ENCODE measurements around the gene FNDC7.
A peak's percentile ranks its signal among the peaks of the same experiment; 100 is the strongest.
"Not testable (repeated sequence)": the region's sequence is repeated elsewhere in the genome, so short reads cannot be mapped to it uniquely, and the experiment has no call there.

The FNDC7 gene, protein sequence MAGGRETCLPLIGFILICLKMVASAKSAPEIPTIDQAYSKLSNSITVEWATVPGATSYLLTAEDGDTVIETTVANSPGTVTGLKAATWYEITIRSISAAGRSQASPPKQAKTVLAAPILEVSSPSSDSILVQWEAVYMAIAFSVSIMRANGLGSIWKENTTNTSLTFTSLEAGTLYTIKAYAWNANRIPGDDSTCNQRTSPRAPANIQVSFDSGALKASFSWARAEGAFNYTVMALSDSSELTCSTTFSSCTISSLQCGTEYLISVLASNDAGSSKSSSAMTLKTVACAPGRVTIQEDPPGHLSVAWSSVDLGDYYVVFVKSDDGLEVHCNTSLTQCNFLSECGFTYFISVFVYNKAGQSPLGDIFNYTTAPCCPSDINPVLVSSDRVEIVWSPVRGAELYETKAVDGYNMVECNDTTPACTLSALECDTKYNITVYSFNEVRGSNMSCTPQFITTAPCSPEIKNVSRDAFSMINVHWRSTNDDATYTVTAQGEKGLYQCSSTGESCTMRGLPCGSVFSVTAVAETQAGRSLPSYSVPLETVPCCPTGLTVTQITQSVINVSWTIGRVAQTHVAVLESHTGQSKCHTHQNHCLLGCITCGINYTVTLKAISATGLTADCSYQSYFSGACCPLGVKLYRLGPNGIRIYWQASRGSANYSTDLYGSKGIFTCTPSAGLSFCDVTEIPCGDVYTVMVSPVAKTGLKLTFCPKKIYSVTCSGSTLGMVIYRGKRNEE

DNA sequence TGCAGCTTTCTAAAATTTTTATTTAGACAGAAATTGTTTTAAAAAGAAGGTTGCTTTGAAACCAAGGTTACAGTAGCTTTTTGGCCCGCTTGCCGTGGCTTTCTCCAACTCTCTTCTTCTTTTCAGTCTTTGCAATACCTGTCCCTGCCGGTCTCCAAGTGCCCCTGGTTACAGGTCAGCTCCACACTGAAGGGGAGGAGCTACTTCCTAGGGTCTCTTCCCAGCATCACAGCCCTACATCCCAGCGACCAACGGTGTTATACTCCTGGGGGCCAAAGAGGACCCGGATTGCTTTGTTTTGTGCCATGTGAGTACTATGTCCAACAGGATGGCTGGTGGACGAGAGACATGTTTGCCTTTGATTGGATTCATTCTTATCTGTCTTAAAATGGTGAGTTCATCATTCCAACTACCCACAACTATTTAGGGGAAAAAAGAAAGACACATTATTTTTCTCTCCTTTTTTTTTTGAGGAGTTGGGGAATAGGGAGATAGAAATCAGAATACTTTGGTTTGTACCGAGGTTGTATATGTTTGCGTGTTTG is at the start of gene FNDC7:
TSS of gene FNDC7 (plus strand) at position 303 of the 545 bp plus-strand sequence. CDS start at position 329, 26 bp downstream.
- no peak for DNase-seq

DNA sequence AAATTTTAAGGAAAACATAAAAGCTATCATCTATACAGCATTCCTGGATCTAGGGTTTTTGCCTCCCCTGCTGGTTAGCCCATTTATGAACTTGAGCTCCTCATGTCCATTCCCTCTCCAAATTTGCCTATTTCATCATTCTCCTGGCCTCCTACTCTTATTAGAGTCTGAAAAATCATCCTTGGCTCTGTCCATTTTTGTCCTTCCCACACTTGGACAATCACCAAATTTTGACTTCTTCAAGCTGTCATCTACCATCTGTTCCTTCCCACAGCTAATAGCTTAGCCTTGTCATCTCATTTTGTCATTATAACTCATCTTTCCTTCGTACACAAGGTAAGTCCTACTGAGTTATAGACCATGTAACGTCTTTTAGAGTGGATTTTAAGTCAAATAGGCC is 49.6 kb upstream of the FNDC7 start:
- DNase-seq: no peak

DNA sequence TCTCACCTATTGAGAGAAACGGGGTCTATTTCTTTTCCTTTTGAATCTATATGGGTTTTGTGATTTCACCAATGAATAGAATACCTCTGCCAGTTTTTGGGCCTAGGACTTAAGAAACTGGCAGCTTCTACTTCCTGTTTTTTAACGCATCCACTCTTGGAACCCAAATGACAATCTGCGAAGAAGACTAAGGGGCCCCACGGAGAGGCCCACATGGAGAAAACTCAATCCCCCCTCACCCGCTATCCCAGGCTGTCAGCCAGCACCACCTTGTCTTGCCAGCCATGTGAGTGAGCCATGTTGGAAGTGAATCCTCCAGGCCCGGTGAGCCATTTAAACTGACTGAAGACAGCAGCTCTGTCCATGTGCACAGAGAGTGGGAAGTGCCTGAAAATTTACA is 48.2 kb upstream of the FNDC7 start:
- no peak for DNase-seq

DNA sequence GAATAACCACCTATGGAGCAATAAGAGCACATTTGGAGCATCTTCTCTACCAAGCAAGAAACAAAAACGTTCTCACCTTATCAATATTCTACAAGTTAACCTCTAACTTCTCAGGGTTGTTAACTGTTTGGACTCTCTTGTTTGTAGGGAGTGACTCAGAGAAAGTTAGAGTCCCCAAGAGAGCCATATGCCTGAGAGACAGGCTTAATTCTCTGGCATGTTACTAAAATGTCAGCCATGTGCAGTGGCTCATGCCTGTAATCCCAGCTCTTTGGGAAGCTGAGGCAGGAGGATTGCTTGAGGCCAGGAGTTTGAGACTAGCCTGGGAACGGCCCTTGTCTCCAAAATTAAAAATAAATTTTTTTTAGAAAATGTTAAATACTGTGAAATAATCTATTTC is 47.6 kb upstream of the FNDC7 start:
- DNase-seq: no peak

DNA sequence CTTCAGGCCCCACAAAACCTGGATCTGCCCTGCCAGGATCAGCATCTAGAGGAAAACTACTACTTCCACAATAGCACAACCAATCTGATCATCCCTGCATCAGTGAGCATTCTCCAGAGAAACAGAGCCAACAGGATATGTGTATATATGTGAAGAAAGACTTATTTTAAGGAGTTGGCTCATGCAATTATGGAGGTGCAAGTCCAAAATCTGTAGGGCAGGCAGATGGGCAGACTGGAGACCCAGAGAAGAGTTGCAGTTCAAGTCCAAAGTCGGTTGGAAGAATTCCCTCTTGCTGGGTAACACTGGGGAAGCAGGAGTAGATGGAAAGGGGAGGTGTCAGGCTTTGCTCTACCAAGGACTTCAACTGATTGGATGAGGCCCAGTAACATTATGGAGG is 46.9 kb upstream of the FNDC7 start:
- no peak for DNase-seq

DNA sequence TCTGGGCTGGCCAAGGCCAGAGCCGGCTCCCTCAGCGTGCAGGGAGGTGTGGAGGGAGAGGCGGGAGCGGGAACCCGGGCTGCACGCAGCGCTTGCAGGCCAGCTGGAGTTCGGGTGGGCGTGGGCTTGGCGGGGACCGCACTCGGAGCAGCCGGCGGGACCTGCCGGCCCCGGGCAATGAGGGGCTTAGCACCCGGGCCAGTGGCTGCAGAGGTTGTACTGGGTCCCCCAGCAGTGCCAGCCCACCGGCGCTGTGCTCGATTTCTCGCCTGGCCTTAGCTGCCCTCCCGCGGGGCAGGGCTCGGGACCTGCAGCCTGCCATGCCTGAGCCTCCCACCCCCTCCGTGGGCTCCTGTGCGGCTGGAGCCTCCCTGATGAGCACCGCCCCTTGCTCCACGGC is 45.3 kb upstream of the FNDC7 start:
- not testable (repeated sequence) for DNase-seq

DNA sequence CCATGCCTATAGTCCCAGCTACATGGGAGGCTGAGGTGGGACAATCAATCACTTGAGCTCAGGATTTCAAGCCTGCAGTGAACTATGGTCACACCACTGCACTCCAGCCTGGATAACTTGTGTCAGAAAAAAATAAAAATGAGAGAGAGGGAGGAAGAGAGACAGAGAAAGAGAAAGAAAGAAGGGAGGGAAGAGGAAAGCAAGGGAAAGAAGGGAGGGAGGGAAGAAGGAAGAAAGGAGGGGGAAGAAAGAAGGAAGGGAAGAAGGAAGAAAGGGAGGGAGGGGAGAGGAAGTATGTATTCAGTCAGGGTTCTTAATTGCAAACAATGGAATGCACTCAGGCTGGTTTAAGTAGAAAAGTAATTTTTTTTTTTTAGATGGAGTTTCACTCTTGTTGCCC is 43.9 kb upstream of the FNDC7 start:
- no peak for DNase-seq

DNA sequence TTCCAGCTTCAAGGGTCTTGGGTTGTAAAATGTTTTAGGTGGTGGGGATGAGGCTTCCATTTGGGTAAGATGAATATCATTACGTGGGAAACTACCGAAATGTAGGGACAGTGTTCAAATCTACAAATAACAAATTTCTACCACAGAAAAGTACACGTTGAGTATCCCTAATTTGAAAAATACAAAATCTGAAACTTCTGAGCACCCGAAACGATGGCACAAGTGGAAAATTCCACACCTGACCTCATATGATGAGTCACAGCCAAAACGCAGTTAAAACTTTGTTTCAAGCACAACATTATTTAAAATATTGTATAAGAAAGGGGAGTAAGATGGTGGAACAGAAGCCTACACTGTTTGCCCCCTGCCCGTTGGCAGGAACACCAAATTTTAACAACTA is 43.0 kb upstream of the FNDC7 start:
- DNase-seq: no peak

DNA sequence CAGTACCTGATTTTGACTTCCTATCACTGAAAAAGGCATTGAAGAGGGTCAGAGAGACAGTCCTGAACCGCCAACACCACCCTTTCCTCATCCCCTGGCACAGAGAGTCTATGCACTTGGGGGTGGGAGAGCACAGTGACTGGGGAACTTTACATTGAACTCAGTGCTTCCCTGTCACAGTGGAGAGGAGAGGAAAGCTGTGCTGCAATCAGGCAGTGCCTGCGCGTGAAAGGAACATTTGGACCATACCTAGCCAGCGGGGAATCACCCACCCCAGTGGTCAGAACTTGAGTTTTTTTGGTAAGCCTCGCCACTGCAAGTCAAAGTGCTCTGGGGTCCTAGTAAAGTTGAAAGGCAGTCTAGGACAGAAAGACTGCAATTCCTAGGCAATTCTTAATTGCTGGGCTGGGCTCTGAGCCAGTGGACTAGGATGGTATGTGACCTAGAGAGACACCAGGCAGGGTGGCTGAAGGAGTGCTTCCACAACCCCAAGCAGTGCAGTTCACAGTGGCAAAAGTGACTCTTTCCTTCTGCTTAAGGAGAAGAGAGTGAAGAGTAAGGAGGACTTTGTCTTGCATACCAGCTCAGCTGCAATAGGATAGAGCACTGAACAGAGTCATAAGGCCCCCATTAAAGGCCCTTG is 42.5 kb upstream of the FNDC7 start:
- DNase-seq: no peak

DNA sequence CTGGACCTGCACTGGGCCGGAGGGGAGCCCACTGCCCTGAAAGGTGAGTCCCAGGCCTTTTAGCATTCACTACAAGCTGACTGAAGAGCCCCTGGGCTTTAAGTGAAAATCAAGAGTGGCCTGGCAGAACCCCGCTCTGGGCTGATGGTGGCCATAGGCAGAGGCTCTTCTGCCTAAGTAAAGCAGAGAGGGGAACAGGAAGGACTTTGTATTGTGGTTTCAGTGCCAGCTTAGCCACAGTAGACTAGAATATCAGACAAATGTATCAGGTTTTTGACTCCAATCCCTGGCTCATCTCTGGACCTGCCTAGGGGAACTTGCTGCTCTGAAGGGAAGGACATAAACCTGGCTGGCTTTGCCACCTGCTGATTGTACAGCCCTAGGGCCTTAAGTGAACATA is 41.6 kb upstream of the FNDC7 start:
- DNase-seq: no peak

DNA sequence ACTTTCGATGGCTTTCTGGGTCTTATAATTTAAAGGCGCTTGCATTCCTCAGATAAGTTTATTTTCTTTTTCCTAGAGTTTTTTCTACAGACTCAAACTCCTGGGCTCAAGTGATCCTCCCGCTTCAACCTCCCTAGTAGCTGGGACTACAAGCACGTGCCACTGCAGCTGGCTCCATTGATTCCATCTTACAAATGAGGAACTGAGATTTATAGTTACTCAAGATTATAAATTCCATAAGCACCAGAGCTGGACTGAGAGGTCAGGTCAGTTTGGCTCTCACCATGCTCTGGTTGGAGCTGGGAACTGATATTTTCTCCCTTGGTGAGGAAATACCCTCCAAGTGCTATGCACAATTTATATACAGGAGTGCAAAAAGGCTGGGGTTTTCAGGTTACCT is 34.0 kb upstream of the FNDC7 start:
- DNase-seq: no peak

DNA sequence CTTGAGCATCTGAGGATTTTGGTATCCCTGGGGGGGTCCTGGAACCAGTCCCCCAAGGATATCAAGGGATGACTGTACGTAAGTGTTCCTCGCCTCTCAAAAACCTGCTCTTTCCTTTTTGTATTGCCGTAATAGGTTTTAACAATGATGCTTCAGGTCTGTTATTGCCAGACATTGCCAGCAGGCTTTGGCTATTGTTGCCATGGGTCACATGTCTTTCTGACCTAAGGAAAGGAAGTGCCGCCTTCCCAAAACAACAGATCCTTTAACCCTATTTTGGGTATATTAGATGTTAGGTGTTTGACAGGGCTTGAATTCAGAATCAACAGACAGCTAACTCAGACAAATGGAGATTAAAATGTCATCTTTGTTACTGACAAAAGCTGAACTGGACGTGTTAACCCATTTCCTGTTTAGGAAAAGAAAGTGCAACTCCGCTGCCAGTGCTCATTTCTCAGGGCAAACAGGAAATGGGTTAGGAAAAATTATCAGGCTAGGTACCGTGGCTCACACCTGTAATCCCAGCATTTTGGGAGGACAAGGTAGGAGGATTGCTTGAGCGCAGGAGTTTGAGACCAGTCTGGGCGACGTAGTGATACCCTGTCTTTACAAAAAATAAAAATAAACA is 33.0 kb upstream of the FNDC7 start:
- no peak for DNase-seq

DNA sequence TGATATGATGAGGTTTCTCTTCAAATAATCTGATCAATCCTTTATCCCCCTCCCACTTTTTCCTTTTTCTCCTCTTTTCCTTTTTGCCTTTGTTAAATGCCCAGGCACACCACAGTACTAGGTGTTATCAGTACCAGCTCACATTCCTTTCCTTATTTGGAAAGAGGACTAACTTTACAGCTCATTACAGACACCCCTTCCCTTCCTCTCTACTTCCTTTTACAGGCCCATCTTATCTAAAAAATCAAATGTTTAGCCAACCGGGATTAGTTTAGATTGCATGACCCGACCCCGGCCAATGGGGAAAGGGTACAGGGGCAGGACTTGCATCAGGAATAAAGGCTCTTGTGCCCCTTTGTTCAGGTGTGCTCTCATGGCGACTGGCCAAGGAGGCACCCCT is 31.0 kb upstream of the FNDC7 start:
- not testable (repeated sequence) for DNase-seq

DNA sequence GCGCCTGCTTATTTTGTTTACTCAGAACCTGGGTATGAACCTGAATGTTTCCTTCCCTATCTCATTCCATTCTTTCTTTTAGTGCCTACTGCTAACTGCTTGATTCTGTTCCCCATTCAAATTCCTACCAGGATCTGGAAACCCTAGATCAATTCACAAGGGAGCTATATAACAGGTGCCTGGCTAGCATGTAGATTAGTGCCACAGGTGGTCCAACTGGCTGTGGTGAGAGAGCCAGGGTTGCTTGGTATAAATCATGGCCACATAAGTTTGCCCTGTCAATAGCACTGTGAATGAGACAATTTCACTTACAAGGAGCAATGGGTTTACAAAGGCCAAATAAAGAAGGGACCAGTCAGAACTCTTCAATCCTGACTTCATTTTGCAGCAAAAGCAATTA is 27.2 kb upstream of the FNDC7 start:
- DNase-seq: peak; percentile 54

DNA sequence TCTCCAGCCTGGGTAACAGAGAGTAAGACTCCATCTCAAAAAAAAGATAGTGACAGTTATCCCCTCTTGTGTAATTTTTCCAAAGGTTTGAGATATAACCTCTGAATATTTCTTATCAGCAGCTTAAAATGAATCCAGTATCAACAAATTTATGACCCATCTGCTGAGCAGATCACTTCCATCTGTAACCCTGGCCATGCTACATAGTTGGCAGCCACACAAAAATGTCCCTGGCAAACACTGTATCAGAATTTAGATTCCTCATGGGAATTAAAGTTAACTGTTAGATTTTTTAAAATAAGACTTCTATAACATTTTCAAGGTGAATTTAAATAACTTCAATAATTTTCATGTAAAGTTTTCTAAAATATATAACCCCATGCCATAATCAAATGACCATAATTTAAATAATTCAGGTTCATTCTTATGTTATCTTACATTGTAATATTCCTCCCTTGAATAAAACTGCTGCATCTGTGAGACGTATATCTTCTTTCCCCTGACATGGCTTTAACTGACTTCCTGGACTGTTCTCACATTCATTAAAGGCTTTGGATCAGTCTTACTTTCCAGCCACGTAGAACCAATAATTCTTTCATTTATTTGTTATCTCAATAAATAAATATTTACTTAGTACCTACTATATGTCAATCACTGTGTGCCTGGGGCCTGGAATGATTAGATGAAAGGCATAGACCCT is 25.9 kb upstream of the FNDC7 start:
- DNase-seq: no peak

DNA sequence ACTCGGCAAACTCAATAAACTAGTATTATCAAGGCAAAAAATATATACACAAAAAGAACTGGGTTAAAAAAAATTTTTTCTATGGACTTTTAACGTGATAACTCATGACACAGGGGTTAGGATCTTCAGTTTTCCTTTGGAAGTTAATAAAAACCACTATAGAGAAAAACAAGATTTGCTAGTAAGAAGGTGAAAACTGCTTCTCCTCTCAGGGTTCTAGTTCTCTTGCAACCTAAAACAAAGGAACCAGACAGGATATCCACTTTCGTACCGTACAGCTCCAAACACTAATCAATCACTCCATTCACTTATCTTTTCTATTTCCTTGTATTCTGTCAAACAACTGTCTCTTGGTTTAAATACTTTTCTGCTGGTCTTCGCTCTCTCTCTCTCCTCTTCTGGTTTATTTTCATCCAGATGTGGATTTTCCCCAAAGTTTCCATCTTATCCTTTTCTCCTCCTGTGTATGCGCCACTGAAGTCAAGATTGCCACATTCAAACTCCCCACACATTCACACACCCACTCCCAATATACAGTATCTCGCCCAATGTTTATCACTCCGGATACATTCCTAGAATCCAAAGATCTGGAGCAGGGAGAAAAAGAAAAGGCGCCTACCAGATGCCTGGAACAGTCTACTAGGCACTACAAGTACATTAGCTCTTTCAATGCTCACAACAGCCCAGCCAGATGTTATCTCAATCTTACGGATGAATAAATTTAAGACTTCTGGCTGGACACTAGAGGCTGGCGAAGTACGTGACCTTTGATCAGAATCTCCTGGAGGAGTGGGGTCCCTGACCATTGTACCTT is 21.4 kb upstream of the FNDC7 start:
- no peak for DNase-seq

DNA sequence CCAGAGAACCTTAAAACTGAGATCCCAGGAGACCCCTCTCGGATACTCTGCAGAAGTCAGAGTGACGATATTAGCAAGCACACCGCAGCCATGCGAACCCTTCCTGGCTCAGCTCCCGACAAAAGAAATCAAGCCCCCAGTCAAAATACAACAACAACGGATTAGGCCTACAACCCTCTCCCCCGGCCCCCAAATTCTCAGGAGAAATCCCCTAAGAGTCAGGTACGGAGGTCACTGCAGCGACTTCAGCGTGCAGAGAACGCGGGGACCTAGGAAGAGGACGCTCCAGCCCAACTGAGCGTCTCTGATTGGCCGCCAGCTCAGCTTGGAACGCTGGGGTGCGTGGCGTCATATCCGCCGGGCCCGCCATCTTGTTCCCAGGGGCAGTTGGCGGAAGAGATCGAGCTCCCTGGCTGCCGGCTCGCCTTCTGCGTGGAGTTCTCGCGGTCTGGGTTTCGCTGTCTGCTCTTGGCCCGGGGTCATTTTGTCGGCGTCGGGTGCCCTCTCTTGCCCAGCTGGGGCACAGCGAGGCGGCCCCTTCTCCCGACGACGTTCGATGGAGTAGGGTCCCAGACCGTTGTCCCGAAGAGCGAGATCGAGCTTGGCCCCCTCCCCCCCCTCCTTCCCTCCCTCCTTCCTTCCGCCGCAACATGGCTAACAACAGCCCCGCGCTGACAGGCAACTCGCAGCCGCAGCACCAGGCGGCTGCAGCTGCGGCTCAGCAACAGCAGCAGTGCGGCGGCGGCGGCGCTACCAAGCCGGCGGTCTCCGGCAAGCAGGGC is 20.6 kb upstream of the FNDC7 start, which contains the start of gene PRPF38B:
TSS of gene PRPF38B (plus strand) at position 369 of the 782 bp plus-strand sequence. CDS start at position 651, 282 bp downstream.
- DNase-seq: peak; percentile 81

DNA sequence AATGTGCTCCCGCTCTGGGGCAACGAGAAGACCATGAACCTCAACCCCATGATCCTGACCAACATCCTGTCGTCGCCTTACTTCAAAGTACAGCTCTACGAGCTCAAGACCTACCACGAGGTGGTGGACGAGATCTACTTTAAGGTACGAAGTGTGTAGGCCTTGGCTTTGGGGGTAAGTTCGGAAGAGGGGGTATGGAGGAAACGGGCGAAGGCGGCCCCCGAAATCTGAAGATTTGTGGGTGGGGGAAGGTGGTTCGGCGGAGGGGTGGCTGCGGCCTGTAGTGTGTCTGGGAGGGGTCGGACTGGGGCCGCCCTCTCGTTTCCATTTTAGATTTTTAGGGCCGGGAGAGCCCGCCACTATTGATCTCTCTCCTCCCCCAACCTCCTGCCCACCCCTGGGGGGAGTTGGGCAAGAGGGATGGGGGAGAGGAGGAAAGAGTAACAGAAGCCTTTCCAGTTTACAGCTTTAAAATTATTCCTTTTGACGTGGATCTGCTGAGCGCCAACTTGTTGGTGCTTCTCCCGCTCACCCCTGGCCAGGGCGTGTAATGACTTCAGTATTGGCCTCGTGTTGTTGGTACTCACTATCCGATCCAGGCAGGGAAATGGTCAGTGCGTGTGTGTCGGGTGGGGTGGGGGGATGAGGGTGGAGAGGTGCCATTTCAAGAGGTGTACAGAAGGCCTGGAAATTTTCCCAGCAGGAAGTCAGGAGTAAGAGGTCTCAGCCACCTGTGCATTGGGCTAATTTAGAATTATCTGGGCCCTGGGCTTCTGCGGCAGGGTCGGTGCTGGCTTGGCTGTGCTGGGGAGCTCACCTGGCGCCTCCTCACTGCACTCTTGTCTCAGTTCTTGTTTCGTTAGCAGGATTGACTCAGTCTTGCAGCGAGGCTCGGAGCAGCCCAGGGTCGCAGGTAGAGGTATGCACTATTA is 19.7 kb upstream of the FNDC7 start:
- DNase-seq: peak; percentile 40

DNA sequence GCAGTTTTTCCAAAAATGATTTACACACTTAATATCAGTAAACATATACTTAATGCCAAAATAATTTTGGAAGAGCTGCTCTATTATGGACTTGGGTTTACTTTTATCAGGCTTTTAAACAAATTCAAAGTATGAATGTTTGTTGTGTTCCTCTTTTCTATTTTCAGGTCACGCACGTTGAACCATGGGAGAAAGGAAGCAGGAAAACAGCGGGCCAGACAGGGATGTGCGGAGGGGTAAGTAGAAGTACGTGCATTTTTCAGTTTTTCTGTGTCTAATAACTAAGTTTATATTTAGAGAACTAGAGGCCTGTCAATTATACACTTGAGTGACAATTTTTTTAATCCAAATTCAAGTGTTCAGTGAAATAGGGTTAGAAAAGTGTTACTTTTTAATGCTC is 17.2 kb upstream of the FNDC7 start:
- no peak for DNase-seq

All from NCI-H2107 (cell line).